H1 (cell line): ENCODE results near the gene LIPC. TPM values are rescaled to one million over a fixed set of nuclear protein-coding genes. Genes with fewer than 3 reads are reported as not detected.

ENCODE experiments used
- CTCF ChIA-PET: fragments of 300-600 bp; sonication (Branson Sonifier 250); formaldehyde crosslinking; loops from one replicate; lab custom pipeline; 2021; ENCODE audit not compliant: partially characterized antibody; lab: Charles Lee
- POLR2A ChIA-PET: fragments of 300-600 bp; sonication (Branson Sonifier 250); formaldehyde crosslinking; loops from one replicate; lab custom pipeline; 2021; ENCODE audit warnings: inconsistent platforms; ENCODE audit not compliant: partially characterized antibody; lab: Charles Lee
- DNase-seq, 2 experiments: peaks; one replicate each; pipeline versions ENCODE4 v3.0.0 to v3.0.0-alpha.2; 2010 to 2022; ENCODE audit warnings: low spot score in 2 of 2, low read depth in 1 of 2, mixed read lengths in 1 of 2
- FAIRE-seq: peaks from 2 replicates; lab custom pipeline; 2011; peaks lifted over from hg19 to GRCh38; lab: Jason Lieb, UNC
- H2AFZ ChIP-seq: 2 replicates; pipeline ENCODE4 v1.8.1; 2012; ENCODE audit warnings: low read length, inconsistent platforms
- H2AK5ac ChIP-seq: 2 replicates; pipeline ENCODE4 v1.6.1; 2013; ENCODE audit warnings: low read depth, low read length
- H2BK120ac ChIP-seq: replicated peaks from 2 replicates; pipeline ENCODE3; 2013; ENCODE audit warnings: low read depth, low read length, inconsistent platforms
- H2BK12ac ChIP-seq: 2 replicates; pipeline ENCODE4 v1.6.1; 2013; ENCODE audit warnings: low read depth, low read length
- H2BK15ac ChIP-seq: 2 replicates; pipeline ENCODE4 v1.6.1; 2013; ENCODE audit warnings: low read length
- H2BK20ac ChIP-seq: 2 replicates; pipeline ENCODE4 v1.6.1; 2013; ENCODE audit warnings: low read length
- H2BK5ac ChIP-seq: 2 replicates; pipeline ENCODE4 v1.6.1; 2013; ENCODE audit warnings: low read depth, low read length
- H3K14ac ChIP-seq: 2 replicates; pipeline ENCODE4 v1.6.1; 2013; ENCODE audit warnings: inconsistent platforms; ENCODE audit not compliant: insufficient read length
- H3K18ac ChIP-seq: 2 replicates; pipeline ENCODE4 v1.6.1; 2013; ENCODE audit warnings: low read length; ENCODE audit errors: extremely low read depth
- H3K23ac ChIP-seq: 2 replicates; pipeline ENCODE4 v1.6.1; 2013; ENCODE audit warnings: inconsistent platforms; ENCODE audit not compliant: insufficient read length
- H3K23me2 ChIP-seq: 2 replicates; pipeline ENCODE4 v1.6.1; 2013; ENCODE audit warnings: low read depth, low read length
- H3K27ac ChIP-seq: 2 replicates; pipeline ENCODE4 v1.6.1; 2011; ENCODE audit warnings: low read depth, low read length, inconsistent platforms
- H3K27me3 ChIP-seq, 4 experiments: replicated peaks in 1 of 4; 1 replicate in 1 of 4; 2 replicates in 3 of 4; pipeline versions ENCODE4 v1.6.1 to v1.8.1; 2011 to 2013; ENCODE audit warnings: low read length in 3 of 4, mild to moderate bottlenecking in 3 of 4, inconsistent platforms in 2 of 4, mixed read lengths in 2 of 4, moderate library complexity in 1 of 4; ENCODE audit not compliant: control insufficient read depth in 3 of 4, insufficient read depth in 3 of 4; ENCODE audit errors: extremely low read depth in 1 of 4
- H3K36me3 ChIP-seq, 4 experiments: 2 replicates each; pipeline versions ENCODE4 v1.6.1 to v1.8.1; 2011 to 2013; ENCODE audit warnings: mild to moderate bottlenecking in 4 of 4, low read length in 3 of 4, moderate library complexity in 2 of 4, control low read depth in 1 of 4, inconsistent platforms in 1 of 4; ENCODE audit not compliant: insufficient read depth in 4 of 4, control insufficient read depth in 2 of 4
- H3K4ac ChIP-seq: replicated peaks from 2 replicates; pipeline ENCODE3; 2013; ENCODE audit warnings: low read length, low read depth, mixed read lengths, inconsistent platforms; ENCODE audit not compliant: insufficient read length
- H3K4me1 ChIP-seq, 4 experiments: replicated peaks in 1 of 4; 1 replicate in 1 of 4; 2 replicates in 3 of 4; pipeline versions ENCODE4 v1.6.1 to v1.8.1; 2011 to 2013; ENCODE audit warnings: low read length in 3 of 4, inconsistent platforms in 2 of 4, mixed read lengths in 1 of 4; ENCODE audit not compliant: insufficient read depth in 4 of 4, control insufficient read depth in 3 of 4
- H3K4me2 ChIP-seq, 2 experiments: 2 replicates each; pipeline versions ENCODE4 v1.6.1 to v1.8.1; 2011 to 2013; ENCODE audit warnings: low read depth in 2 of 2, low read length in 2 of 2, control low read depth in 1 of 2, inconsistent platforms in 1 of 2, mild to moderate bottlenecking in 1 of 2; ENCODE audit not compliant: insufficient read depth in 1 of 2
- H3K4me3 ChIP-seq, 4 experiments: fragments of 200-600, 300-600 bp in 1 of 4; sonication (generic), shearing (Covaris generic), sonication (Bioruptor Twin) in 1 of 4; 2 replicates each; pipeline versions ENCODE4 v1.5.1 to v1.8.1; 2011 to 2016; ENCODE audit warnings: low read length in 4 of 4, low read depth in 3 of 4, control low read depth in 2 of 4, inconsistent platforms in 2 of 4, mild to moderate bottlenecking in 2 of 4, mixed read lengths in 1 of 4, moderate library complexity in 1 of 4; ENCODE audit not compliant: insufficient read depth in 2 of 4; ENCODE audit errors: extremely low read depth in 1 of 4
- H3K56ac ChIP-seq: replicated peaks from 2 replicates; pipeline ENCODE3; 2013; ENCODE audit warnings: low read depth, mild to moderate bottlenecking, mixed read lengths, low read length, inconsistent platforms; ENCODE audit not compliant: insufficient read length
- H3K79me1 ChIP-seq: 2 replicates; pipeline ENCODE4 v1.6.1; 2013; ENCODE audit warnings: low read depth, low read length, control low read depth
- H3K79me2 ChIP-seq, 2 experiments: 2 replicates each; pipeline versions ENCODE4 v1.6.1 to v1.8.1; 2012 to 2013; ENCODE audit warnings: low read length in 2 of 2, mild to moderate bottlenecking in 2 of 2, inconsistent platforms in 1 of 2; ENCODE audit not compliant: insufficient read depth in 2 of 2, control insufficient read depth in 1 of 2
- H3K9ac ChIP-seq, 4 experiments: replicated peaks in 1 of 4; 1 replicate in 1 of 4; 2 replicates in 3 of 4; pipeline versions ENCODE4 v1.6.1 to v1.8.1; 2011 to 2013; ENCODE audit warnings: low read depth in 3 of 4, low read length in 3 of 4, control low read depth in 2 of 4, mild to moderate bottlenecking in 2 of 4, moderate library complexity in 2 of 4, inconsistent platforms in 1 of 4; ENCODE audit errors: extremely low read depth in 1 of 4
- H3K9me3 ChIP-seq, 2 experiments: 2 replicates each; pipeline versions ENCODE4 v1.6.1 to v1.8.1; 2012 to 2013; ENCODE audit warnings: mild to moderate bottlenecking in 2 of 2, moderate library complexity in 2 of 2, control low read depth in 1 of 2, inconsistent platforms in 1 of 2, low read depth in 1 of 2, low read length in 1 of 2, mixed read lengths in 1 of 2; ENCODE audit not compliant: insufficient read depth in 2 of 2
- H4K20me1 ChIP-seq, 2 experiments: replicated peaks in 1 of 2; 2 replicates each; pipeline versions ENCODE3 to v1.8.1; 2011 to 2013; ENCODE audit warnings: inconsistent platforms in 2 of 2, low read length in 2 of 2, mild to moderate bottlenecking in 1 of 2; ENCODE audit not compliant: insufficient read depth in 2 of 2, control insufficient read depth in 1 of 2
- H4K5ac ChIP-seq: 2 replicates; pipeline ENCODE4 v1.6.1; 2013; ENCODE audit warnings: low read length, low read depth, mixed read lengths, inconsistent platforms; ENCODE audit not compliant: insufficient read length
- H4K8ac ChIP-seq: 2 replicates; pipeline ENCODE4 v1.8.0; 2013; ENCODE audit warnings: mild to moderate bottlenecking, moderate library complexity, low read length, inconsistent platforms; ENCODE audit not compliant: insufficient read depth; ENCODE audit errors: extremely low read depth
- H4K91ac ChIP-seq: replicated peaks from 2 replicates; pipeline ENCODE3; 2013; ENCODE audit warnings: low read length, mixed read lengths, inconsistent platforms; ENCODE audit not compliant: insufficient read length
- GTF2F1 ChIP-seq: IDR thresholded peaks from 2 replicates; pipeline ENCODE4 v1.6.1; 2012; ENCODE audit warnings: low read depth, low read length, improper control_type of control experiment, borderline replicate concordance
- POLR2A ChIP-seq, 2 experiments: IDR thresholded peaks; 1 replicate in 1 of 2; 2 replicates in 1 of 2; pipeline ENCODE4 v1.6.1; 2011; ENCODE audit warnings: low read depth in 2 of 2, low read length in 2 of 2, mild to moderate bottlenecking in 2 of 2; ENCODE audit errors: control extremely low read depth in 1 of 2
- POLR2AphosphoS5 ChIP-seq: IDR thresholded peaks from 2 replicates; pipeline ENCODE4 v1.6.1; 2011; ENCODE audit warnings: low read depth, low read length
- YY1 ChIP-seq: IDR thresholded peaks from 2 replicates; pipeline ENCODE4 v1.6.1; 2011; ENCODE audit warnings: low read depth, mild to moderate bottlenecking, low read length
- ZNF274 ChIP-seq: IDR thresholded peaks from 2 replicates; pipeline ENCODE4 v1.7.0; 2012; ENCODE audit warnings: low read length, borderline replicate concordance; ENCODE audit errors: extremely low read depth
- WGBS, 2 experiments: shearing (Covaris generic) in 1 of 2; methylation state at CpG; one replicate each; pipeline versions ENCODE4 v1.1.6 to v1.1.7; 2013 to 2015; ENCODE audit warnings: low lambda C conversion rate in 2 of 2, mixed read lengths in 2 of 2, inconsistent platforms in 1 of 2, low coverage in 1 of 2, missing lambda C conversion rate in 1 of 2; ENCODE audit not compliant: insufficient replicate concordance in 2 of 2, insufficient coverage in 1 of 2, insufficient read length in 1 of 2; ENCODE audit errors: extremely low coverage in 1 of 2, missing lambda C conversion rate in 1 of 2; 5-methylcytosine and 5-hydroxymethylcytosine counted together
- polyA plus RNA-seq, 7 experiments: library from polyadenylated mRNA; depleted of rRNA in 3 of 7; stranded (reverse) in 5 of 7; unstranded in 2 of 7; fragments of >200 nt in 5 of 7; fragments of 200-250 nt in 2 of 7; gene quantifications; 1 replicate in 5 of 7; 2 replicates in 1 of 7; 4 replicates in 1 of 7; pipeline versions ENCODE4 v1.2.1 to v1.2.3, GENCODE V29; 2011 to 2013; ENCODE audit warnings: missing spikeins in 2 of 7, mixed read lengths in 2 of 7
- total RNA-seq: library from RNA; stranded (reverse); fragmentation: NEBNext Ultra II Directional; extraction: Animal tissue kit (Norgen Biotek cat#: 25700); gene quantifications from 2 replicates; pipeline ENCODE4 v1.2.1, GENCODE V29; 2021
- TF ChIP-seq, protein P1 (sequence below): IDR thresholded peaks from 2 replicates; pipeline ENCODE4 v1.6.1; 2012; ENCODE audit warnings: low read length, inconsistent platforms

The LIPC gene
- total and polyA plus RNA-seq, 2 of the 8 experiments (the other 6 are each of a cell fraction or from before 2014, with no cell fraction given) = not detected

DNA sequence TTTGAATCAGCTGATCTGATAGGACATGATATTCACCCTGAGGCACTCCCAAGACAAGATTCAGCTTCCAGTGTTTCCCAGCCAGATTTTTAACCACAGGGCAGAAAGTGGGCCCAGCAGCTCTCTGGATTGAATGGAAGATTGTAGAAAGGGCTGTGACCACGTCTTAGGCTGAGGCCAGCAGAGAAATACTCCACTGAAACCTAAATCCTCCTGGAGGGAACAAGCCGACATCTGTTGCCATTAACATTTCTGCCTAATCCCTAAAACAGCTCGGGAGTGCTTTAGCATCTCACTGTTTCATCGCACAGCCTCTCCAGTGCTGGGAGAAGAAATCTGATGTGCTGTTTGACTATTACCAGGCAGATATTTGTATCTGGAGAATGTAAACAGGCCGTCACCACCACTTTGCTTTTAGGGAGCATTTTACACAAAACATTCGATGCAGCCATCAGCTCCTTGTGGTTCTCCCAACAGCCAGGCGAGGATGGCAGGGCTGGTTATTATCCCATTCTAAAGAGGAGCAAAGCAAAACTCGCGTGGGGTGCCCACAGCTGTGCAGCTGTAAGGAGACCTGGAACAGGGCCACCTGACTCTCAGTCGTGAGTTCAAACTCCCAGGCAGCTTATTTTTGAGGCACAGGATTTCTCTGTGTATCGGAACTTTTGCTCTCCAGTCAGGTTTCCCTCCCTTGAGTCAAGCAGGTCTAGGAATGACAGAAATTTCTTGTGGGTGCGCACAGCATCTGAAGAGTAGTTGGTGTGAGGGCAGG is 117.4 kb downstream of the LIPC start:
- TF ChIP-seq YY1 (no peak), GTF2F1 (no peak), POLR2AphosphoS5 (no peak), POLR2A (IDR thresholded peaks at IDR 0.05; ENCODE audit: control extremely low read depth in 1 of 2, low read depth in 2 of 2, low read length in 2 of 2) (no peak), ZNF274 (no peak)
- TF ChIP-seq, protein P1, sequence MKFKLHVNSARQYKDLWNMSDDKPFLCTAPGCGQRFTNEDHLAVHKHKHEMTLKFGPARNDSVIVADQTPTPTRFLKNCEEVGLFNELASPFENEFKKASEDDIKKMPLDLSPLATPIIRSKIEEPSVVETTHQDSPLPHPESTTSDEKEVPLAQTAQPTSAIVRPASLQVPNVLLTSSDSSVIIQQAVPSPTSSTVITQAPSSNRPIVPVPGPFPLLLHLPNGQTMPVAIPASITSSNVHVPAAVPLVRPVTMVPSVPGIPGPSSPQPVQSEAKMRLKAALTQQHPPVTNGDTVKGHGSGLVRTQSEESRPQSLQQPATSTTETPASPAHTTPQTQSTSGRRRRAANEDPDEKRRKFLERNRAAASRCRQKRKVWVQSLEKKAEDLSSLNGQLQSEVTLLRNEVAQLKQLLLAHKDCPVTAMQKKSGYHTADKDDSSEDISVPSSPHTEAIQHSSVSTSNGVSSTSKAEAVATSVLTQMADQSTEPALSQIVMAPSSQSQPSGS = no peak
- Histone ChIP-seq H2BK15ac (no peak overlapping the region), H3K79me1 (no peaks in the 10 kb centered on the region), H4K20me1 (no peaks in the 10 kb centered on the region), H3K9ac (no peak overlapping the region), H3K36me3 (no peaks in the 10 kb centered on the region), H3K79me2 (no peaks in the 10 kb centered on the region), H4K8ac (no peak overlapping the region), H3K14ac (no peak overlapping the region), H2AFZ (no peak overlapping the region), H3K23ac (no peak overlapping the region), H3K18ac (no peak overlapping the region), H3K27me3 (no peaks in the 10 kb centered on the region), H3K23me2 (0 out of 2 replicates have a peak, but pooled peaks cover 2% of the 10 kb centered on the region), H2BK20ac (no peak overlapping the region), H2BK12ac (no peak overlapping the region), H4K91ac (no peak overlapping the region), H3K4me2 (no peak overlapping the region), H3K27ac (no peak overlapping the region), H3K9me3 (no peaks in the 10 kb centered on the region), H3K4ac (no peak overlapping the region), H3K56ac (no peak overlapping the region), H2AK5ac (no peak overlapping the region), H2BK120ac (no peak overlapping the region), H2BK5ac (no peak overlapping the region), H4K5ac (no peak overlapping the region), H3K4me1 (peaks cover 0 to 7% (median 2%) of the 10 kb centered on the region in 4 experiments; a peak in 3 of 7 replicates), H3K4me3 (no peak overlapping the region)
- no peak for FAIRE-seq
- POLR2A ChIA-PET = interaction anchor here (0.5 kb wide), 1 partner anchor 188 kb away, joined by 4 read pairs; no protein-coding TSS in a partner anchor
- DNase-seq = no peak
- 86% methylated on average over 12 of the region's 12 CpGs; no CpG with 5 or more reads in 1 of the 2 experiments for WGBS, 2 experiments
- CTCF ChIA-PET = interaction anchor here (2.0 kb wide), 1 partner anchor 280 kb away, joined by 4 read pairs; no protein-coding TSS in a partner anchor
